ENCODE results near the gene VEGFC. TPM values are rescaled to one million over a fixed set of nuclear protein-coding genes. Genes with fewer than 3 reads are reported as not detected.

The VEGFC gene
- total RNA-seq (2013; cell fraction: nucleolus; rRNA removed) = 0.19 TPM in 1 of 2 replicates, not detected in the other
- 0.05 TPM in 1 of 2 replicates, not detected in the other for total RNA-seq (2014; rRNA removed)
- not detected in 2 replicates for total RNA-seq (2014; rRNA removed; fragmentation: Illumina TruSeq; extraction: Trizol)
- total RNA-seq (2021) = not detected in 2 replicates
- not detected for polyA plus RNA-seq (2011; ENCODE audit: low read depth)
- polyA plus RNA-seq (2011; rRNA removed) = 0.04 TPM in 2 replicates
- polyA plus RNA-seq (2011; cell fraction: cytosol; rRNA removed) = not detected in 2 replicates
- 0.04 and 0.12 TPM in 2 replicates for polyA plus RNA-seq (2011; cell fraction: nucleus; rRNA removed)
- not detected in 2 replicates for polyA plus RNA-seq (2012)
- polyA plus RNA-seq (2014; fragmentation: Illumina TruSeq; extraction: Trizol) = 0.03 TPM in 1 of 2 replicates, not detected in the other
- polyA plus RNA-seq (2014; fragmentation: Nextera tagmentation; extraction: Ambion mirVana) = not detected
- not detected in 2 replicates for polyA plus RNA-seq (2014; rRNA removed)
- polyA plus RNA-seq (2016; fragmentation: Nextera tagmentation; extraction: Ambion mirVana) = not detected
- not detected in 2 replicates for polyA minus RNA-seq (2011; rRNA and poly(A)+ RNA removed)
- polyA minus RNA-seq (2011; cell fraction: cytosol; rRNA and poly(A)+ RNA removed) = not detected in 2 replicates
- polyA minus RNA-seq (2011; cell fraction: nucleus; rRNA and poly(A)+ RNA removed) = not detected in 2 replicates
- Bru-seq, nascent RNA = percentile 3 among the genes with signal in this experiment
- BruChase-seq, experiment 1, labeled RNA remaining after a 6-hour chase = percentile 3 among the genes with signal in this experiment
- percentile 9 among the genes with signal in this experiment for BruChase-seq, experiment 2, labeled RNA remaining after a 2-hour chase
- long read RNA-seq, experiment 1 = 0 reads
- long read RNA-seq, experiment 2, partial matches to known transcripts = 0 of 2 reads
- long read RNA-seq, experiment 2, other reads (novel, unspliced or antisense) = 2 of 2 reads

DNA sequence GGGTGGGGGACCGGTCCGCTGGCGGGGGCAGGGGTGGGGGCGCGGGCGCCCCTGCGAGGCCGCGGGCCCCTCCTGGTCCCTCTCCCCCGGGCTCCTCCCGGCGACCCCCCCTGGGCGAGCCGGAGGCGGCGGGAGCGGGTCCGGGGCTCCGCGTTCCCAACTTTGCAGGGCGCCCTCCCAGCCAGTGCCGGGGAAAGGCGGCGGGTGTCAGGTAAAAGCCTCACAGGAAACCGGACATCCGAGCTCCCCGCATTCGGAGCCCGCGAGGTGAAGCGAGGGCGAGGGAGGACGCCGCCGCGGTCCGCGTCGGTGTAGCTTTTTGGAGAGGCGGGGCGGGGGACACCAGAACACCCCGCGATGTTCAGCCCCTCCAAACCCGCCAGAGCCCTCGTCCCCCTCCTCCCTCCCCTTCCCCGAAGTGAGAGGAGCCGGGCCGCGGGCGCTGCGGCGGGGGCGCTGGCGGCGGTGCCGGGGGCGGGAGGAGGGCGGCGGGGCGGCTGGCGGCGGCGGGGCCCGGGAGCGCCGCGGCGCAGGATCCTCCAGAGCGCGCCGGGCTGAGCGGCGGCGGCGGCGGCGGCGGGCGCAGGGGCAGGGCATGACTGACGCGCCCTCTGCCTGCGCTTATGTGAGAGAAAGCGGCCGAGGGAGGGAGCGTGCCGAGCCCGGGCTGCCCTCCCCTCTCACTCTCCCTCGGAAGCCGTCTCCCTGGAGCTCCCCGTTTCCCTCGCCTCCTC lies at the start of gene VEGFC:
VEGFC (minus strand) TSS at position 597 of the 734 bp plus-strand sequence. CDS start 611 bp downstream, outside the sequence.
- H3K9me3 ChIP-seq (replicated peaks; ENCODE audit: control insufficient read depth, insufficient read depth, low read length) = no peaks in the 10 kb centered on the region
- H3K9ac ChIP-seq (ENCODE audit: control insufficient read depth, insufficient read depth, low read length) = no peak within 1 kb of the TSS
- no peaks in the 10 kb centered on the region for H3K36me3 ChIP-seq (ENCODE audit: control insufficient read depth in 2 of 2, insufficient read depth in 2 of 2, low read length in 1 of 2)
- 7% methylated on average over 14 of the region's 91 CpGs for WGBS (ENCODE audit: insufficient coverage, insufficient replicate concordance, low lambda C conversion rate, missing lambda C conversion rate)
- H3K79me2 ChIP-seq (ENCODE audit: control insufficient read depth, insufficient read depth, low read length) = no peaks in the 10 kb centered on the region
- ChIA-PET CTCF (no interaction called here), RAD21 (ENCODE audit: unreplicated experiment) (interaction anchor here (1.2 kb wide), 1 partner anchor 255 kb away, joined by 5 read pairs; no protein-coding TSS in a partner anchor), POLR2A (no interaction called here), SMC1A (ENCODE audit: uncharacterized antibody, unreplicated experiment) (no interaction called here)
- intact Hi-C loops (cut with micrococcal nuclease; ENCODE audit: unreplicated experiment) (loop anchor here (10.0 kb wide), 1 partner anchor 542 kb away; no protein-coding TSS in a partner anchor), in situ Hi-C loops (cut with MboI) (no loop called here)
- H3K4me3 ChIP-seq = no peak within 1 kb of the TSS
- no peak within 1 kb of the TSS for H2AFZ ChIP-seq (ENCODE audit: control insufficient read depth, low read depth, low read length)
- H4K20me1 ChIP-seq (ENCODE audit: control insufficient read depth, insufficient read depth) = no peaks in the 10 kb centered on the region
- H3K27me3 ChIP-seq (replicated peaks in 1 of 2; ENCODE audit: control insufficient read depth in 2 of 2, insufficient read depth in 2 of 2, low read length in 1 of 2) = peaks cover 3 to 13% of the 10 kb centered on the region in 2 experiments; a peak in 3 of 4 replicates
- H3K4me1 ChIP-seq (ENCODE audit: control insufficient read depth, insufficient read depth, low read length) = no peaks in the 10 kb centered on the region
- peak within 1 kb of the TSS; percentile 55; the same call in 1 of the 2 replicates for H3K4me2 ChIP-seq (ENCODE audit: control insufficient read depth, insufficient read depth)
- DNase-seq (ENCODE audit: low read depth, low spot score) = no peak
- H3K27ac ChIP-seq (ENCODE audit: control insufficient read depth, insufficient read depth) = no peak within 1 kb of the TSS
- TF ChIP-seq CREM (IDR thresholded peaks at IDR 0.05; ENCODE audit: low read depth) = no peak
- TF ChIP-seq, protein P1, sequence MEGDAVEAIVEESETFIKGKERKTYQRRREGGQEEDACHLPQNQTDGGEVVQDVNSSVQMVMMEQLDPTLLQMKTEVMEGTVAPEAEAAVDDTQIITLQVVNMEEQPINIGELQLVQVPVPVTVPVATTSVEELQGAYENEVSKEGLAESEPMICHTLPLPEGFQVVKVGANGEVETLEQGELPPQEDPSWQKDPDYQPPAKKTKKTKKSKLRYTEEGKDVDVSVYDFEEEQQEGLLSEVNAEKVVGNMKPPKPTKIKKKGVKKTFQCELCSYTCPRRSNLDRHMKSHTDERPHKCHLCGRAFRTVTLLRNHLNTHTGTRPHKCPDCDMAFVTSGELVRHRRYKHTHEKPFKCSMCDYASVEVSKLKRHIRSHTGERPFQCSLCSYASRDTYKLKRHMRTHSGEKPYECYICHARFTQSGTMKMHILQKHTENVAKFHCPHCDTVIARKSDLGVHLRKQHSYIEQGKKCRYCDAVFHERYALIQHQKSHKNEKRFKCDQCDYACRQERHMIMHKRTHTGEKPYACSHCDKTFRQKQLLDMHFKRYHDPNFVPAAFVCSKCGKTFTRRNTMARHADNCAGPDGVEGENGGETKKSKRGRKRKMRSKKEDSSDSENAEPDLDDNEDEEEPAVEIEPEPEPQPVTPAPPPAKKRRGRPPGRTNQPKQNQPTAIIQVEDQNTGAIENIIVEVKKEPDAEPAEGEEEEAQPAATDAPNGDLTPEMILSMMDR (IDR thresholded peaks at IDR 0.05 in 2 of 3, conservative IDR thresholded peaks at IDR 0.05 in 1 of 3; ENCODE audit: control insufficient read depth in 2 of 3, extremely low read depth in 1 of 3, insufficient read depth in 1 of 3, low read depth in 3 of 3, low read length in 3 of 3) = peak in 1 of 3 experiments; percentile 6; a peak in 1 of 6 replicates
- TF ChIP-seq, protein P2, sequence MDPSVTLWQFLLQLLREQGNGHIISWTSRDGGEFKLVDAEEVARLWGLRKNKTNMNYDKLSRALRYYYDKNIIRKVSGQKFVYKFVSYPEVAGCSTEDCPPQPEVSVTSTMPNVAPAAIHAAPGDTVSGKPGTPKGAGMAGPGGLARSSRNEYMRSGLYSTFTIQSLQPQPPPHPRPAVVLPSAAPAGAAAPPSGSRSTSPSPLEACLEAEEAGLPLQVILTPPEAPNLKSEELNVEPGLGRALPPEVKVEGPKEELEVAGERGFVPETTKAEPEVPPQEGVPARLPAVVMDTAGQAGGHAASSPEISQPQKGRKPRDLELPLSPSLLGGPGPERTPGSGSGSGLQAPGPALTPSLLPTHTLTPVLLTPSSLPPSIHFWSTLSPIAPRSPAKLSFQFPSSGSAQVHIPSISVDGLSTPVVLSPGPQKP (IDR thresholded peaks at IDR 0.05; ENCODE audit: low read depth, low read length) = no peak
- peak; percentile 86 for ATAC-seq
- no peak for FAIRE-seq
- no TSS peak for BruUV-seq (replicated peaks)
